Midbrain (tissue), 1 donor: ENCODE results near the gene LAG3.

Experiments used
- DNase-seq: peaks from one replicate; lab custom pipeline; 2025; lab: John Stamatoyannopoulos, UW

The LAG3 gene

GRCh38 chr12:6753772-6754356, 18.5 kb upstream of the LAG3 start:
- no peak for DNase-seq

DNA sequence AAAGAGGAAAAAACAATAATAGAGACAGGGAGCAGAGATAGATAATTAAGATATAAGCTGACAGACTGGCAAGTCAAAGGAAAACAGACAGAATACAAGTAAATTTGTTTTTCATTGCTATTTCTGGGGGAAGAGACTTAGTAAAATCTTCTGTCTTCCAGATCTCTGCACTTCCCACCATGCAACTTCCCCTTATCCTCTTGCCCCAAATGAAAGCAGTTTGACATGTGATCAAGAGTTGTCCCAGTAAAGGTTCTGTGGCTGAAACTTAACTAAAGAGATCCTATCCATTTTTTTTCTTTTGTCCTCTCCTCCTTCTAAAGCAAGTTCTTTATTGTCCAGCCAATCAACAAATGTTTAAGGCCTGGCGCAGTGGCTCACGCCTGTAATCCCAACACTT, 17.9 kb upstream of the LAG3 start:
- DNase-seq = no peak

- no peak for DNase-seq
Observed at GRCh38 chr12:6757028-6757690, 15.2 kb upstream of the LAG3 start.

GRCh38 chr12:6758506-6759095, 13.7 kb upstream of the LAG3 start:
- no peak for DNase-seq

- DNase-seq = no peak
Observed at GRCh38 chr12:6759741-6760140, 12.6 kb upstream of the LAG3 start.

DNA sequence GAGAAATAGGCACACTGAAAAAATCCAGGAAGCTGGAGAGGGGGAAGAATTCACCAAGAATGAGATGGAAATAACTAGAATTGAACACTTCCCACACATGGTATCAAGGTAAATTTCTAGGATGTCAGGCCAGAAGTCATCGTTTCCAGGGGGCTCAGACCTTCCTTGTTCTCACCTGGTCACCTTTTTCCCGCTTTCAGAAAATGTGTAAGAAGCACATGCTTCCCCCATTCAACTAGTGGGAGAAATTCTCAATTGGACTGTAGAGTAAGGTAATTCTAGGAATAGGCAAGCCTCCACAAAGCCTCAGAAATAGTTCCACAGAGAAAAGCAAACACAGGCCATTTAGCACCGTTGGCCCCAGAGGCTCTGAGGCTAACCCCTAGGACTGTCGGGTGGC, 8.9 kb upstream of the LAG3 start:
- DNase-seq = no peak

DNA sequence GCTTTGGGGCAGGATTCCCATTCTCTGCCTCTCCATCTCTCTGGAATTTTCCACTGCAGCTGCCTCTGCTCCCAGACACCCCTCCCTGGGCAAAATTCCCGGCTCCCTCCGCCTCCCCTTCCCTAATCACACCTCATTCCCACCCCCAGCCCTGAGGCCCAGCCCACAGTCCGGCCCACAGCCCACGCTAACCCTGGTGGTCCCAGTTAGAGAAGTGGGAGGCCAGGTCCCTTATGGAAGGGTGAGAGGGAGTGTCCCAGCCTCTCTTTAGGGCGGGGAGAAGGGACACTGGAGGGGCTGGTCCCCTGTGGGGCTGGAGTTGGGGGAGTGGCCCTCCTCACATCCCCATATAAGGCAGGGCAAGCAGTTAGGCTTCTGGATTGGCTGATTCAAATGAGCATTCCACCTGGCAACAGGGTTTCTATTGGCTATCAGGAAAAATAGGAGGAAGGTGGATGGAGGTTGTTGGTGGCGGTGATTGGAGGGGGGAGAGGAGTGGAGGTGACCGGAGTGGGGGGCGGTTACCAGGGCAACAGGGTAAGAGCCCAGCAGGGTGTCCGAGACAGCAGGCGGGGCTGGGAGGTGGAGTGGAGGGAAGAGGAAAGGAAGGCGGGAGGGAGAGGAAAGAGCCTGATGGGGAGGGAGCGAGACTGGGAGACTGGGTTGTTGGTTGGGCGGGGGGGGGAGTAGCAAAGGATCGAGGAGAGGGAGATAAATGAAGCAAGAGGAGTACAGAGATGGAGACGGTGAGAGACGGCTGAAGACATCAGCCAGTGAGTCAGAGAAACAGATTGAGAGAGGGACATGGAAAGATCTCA, 8.1 kb upstream of the LAG3 start:
- peak; percentile 88 for DNase-seq

GRCh38 chr12:6765048-6765633, 7.2 kb upstream of the LAG3 start:
- no peak for DNase-seq

- no peak for DNase-seq
Observed at GRCh38 chr12:6765634-6766581, 6.4 kb upstream of the LAG3 start, which contains the start of gene PTMS. TSS of gene PTMS (plus strand) at chr12:6766363. CDS start at chr12:6766706, 343 bp downstream.

GRCh38 chr12:6766651-6767349, 5.5 kb upstream of the LAG3 start:
- peak; percentile 50 for DNase-seq

- DNase-seq = no peak
Observed at GRCh38 chr12:6767353-6768319, 4.7 kb upstream of the LAG3 start.

- no peak for DNase-seq
Observed at GRCh38 chr12:6768437-6768914, 3.8 kb upstream of the LAG3 start.

GRCh38 chr12:6768990-6769389, 3.3 kb upstream of the LAG3 start:
- no peak for DNase-seq

DNA sequence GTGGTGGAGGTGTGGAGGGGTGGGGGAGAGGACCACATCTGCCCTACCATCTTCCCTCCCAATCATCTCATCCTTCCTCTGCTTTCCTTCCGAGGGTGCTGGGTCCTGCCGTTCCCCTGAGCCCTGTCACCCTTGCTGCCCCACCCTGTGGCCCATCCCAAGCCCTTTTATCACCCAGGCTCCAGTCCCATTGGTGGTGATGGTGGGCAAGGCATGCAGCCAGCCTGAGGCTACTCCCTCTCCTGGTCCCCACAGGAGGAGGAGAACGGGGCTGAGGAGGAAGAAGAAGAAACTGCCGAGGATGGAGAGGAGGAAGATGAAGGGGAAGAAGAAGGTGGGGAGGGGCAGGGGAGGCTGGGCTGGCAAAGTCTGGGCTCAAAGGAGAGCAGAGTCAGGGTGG, 2.7 kb upstream of the LAG3 start:
- no peak for DNase-seq

GRCh38 chr12:6770094-6770493, 2.2 kb upstream of the LAG3 start:
- no peak for DNase-seq

- no peak for DNase-seq
Observed at GRCh38 chr12:6770600-6770999, 1.7 kb upstream of the LAG3 start.

DNA sequence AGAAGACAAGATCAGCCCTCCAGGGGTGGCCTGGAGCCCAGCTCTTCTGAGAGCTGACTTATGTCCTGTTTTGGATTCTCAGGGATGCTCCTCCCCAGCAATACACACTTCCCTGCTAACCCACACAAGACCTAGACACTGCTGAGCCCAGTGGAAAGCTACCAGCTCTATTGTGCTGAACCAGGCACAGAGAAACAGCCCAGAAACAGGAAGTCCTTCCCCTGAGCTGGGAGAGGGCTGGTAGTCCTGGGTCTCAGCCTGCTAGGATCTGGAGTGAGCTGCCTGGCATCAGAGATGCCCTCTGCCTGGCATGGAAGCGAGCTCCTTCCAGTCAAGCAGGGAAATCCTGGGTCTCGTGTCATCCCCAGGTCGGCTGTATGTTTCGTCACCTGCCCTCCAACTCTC, 1.2 kb upstream of the LAG3 start:
- no peak for DNase-seq

- DNase-seq = no peak
Observed at GRCh38 chr12:6771509-6772330, 600 bp upstream of the LAG3 start.
